Uterus (tissue), 4 donors: ENCODE measurements around the gene ASPG. TPM values are rescaled to one million over a fixed set of nuclear protein-coding genes. Genes with fewer than 3 reads are reported as not detected.

Source experiments
- DNase-seq, 2 donors: peaks; one replicate each; pipeline ENCODE4 v3.0.0-alpha.2; 2019 to 2020
- H3K27ac ChIP-seq, 2 donors: fragments of 200-600 bp; sonication (generic); 1 replicate in 1 of 2; 2 replicates in 1 of 2; pipeline ENCODE4 v1.5.1; 2016 to 2018
- H3K27me3 ChIP-seq, 2 donors: fragments of 200-600 bp; sonication (generic); one replicate each; pipeline ENCODE4 v1.5.1; 2018 to 2019; ENCODE audit warnings: control low read depth in 1 of 2
- H3K36me3 ChIP-seq, 2 donors: fragments of 200-600 bp; sonication (generic); one replicate each; pipeline ENCODE4 v1.5.1; 2019; ENCODE audit warnings: control low read depth in 1 of 2
- H3K4me1 ChIP-seq, 2 donors: fragments of 200-600 bp; sonication (generic); one replicate each; pipeline ENCODE4 v1.5.1; 2018 to 2019; ENCODE audit warnings: control low read depth in 1 of 2
- H3K4me3 ChIP-seq, 2 donors: fragments of 200-600 bp; sonication (generic); 1 replicate in 1 of 2; 2 replicates in 1 of 2; pipeline ENCODE4 v1.5.1; 2018 to 2019; ENCODE audit warnings: mild to moderate bottlenecking in 1 of 2
- H3K9me3 ChIP-seq, 2 donors: fragments of 200-600 bp; sonication (generic); one replicate each; pipeline ENCODE4 v1.5.1; 2019; ENCODE audit warnings: control low read depth in 1 of 2
- CTCF ChIP-seq, 4 experiments: fragments of 200-600 bp in 2 of 4; fragments of 450-650 bp in 2 of 4; sonication (generic) in 2 of 4; IDR thresholded peaks; one replicate each; pipeline ENCODE4 v1.5.1; 2016 to 2019; ENCODE audit warnings: antibody characterized with exemption in 4 of 4, mild to moderate bottlenecking in 2 of 4, moderate library complexity in 1 of 4
- POLR2A ChIP-seq, 2 donors: fragments of 450-650 bp; IDR thresholded peaks; one replicate each; pipeline ENCODE4 v1.6.1; 2016; ENCODE audit warnings: antibody characterized with exemption in 2 of 2, mild to moderate bottlenecking in 1 of 2, moderate library complexity in 1 of 2
- intact Hi-C: fragments of 100-400 bp; cut with DNase I; formaldehyde crosslinking; loops from one replicate; pipeline ENCODE4 v1.15.1; 2023; ENCODE audit warnings: low total_unique reads
- total RNA-seq, 4 donors: library from RNA; depleted of rRNA in 3 of 4; stranded (reverse); fragments of >200 nt in 3 of 4; gene quantifications; one replicate each; pipeline versions ENCODE4 v1.1.0 to v1.2.4, GENCODE V29; 2014 to 2023
- donor health status: DM: yes; HTN: yes; CAD: no.

Gene ASPG
- total RNA-seq, 4 donors from 2014 or later = 0.41 to 16.2 (median 0.51) TPM; not detected in 1

GRCh38 chr14:104148433-104149277, 63.2 kb downstream of the ASPG start:
- intact Hi-C loops = no loop called here
- TF ChIP-seq CTCF (IDR thresholded peaks at IDR 0.05) = no peak
- no peak for TF ChIP-seq POLR2A (IDR thresholded peaks at IDR 0.05)
- no peaks in the 10 kb centered on the region for H3K4me1 ChIP-seq
- H3K27ac ChIP-seq = no peak overlapping the region
- no peaks in the 10 kb centered on the region for H3K27me3 ChIP-seq
- H3K36me3 ChIP-seq = no peaks in the 10 kb centered on the region
- no peak overlapping the region for H3K4me3 ChIP-seq
- DNase-seq = no peak
- no peaks in the 10 kb centered on the region for H3K9me3 ChIP-seq

GRCh38 chr14:104149278-104149595, 63.7 kb downstream of the ASPG start:
- Histone ChIP-seq H3K27me3 (no peaks in the 10 kb centered on the region), H3K9me3 (no peaks in the 10 kb centered on the region), H3K36me3 (no peaks in the 10 kb centered on the region), H3K4me1 (no peaks in the 10 kb centered on the region), H3K4me3 (no peak overlapping the region), H3K27ac (no peak overlapping the region)
- intact Hi-C loops = no loop called here
- no peak for TF ChIP-seq CTCF (IDR thresholded peaks at IDR 0.05)
- no peak for DNase-seq

GRCh38 chr14:104149617-104150135, 64.2 kb downstream of the ASPG start:
- no peak overlapping the region for H3K27ac ChIP-seq
- peak in 1 of 2 donors; percentile 43 for DNase-seq

GRCh38 chr14:104150136-104151025, 64.9 kb downstream of the ASPG start:
- no peak overlapping the region for H3K27ac ChIP-seq
- no peaks in the 10 kb centered on the region for H3K27me3 ChIP-seq
- intact Hi-C loops = no loop called here
- no peaks in the 10 kb centered on the region for H3K9me3 ChIP-seq
- no peaks in the 10 kb centered on the region for H3K4me1 ChIP-seq
- H3K36me3 ChIP-seq = no peaks in the 10 kb centered on the region
- DNase-seq = no peak
- no peak for TF ChIP-seq CTCF (IDR thresholded peaks at IDR 0.05)
- no peak overlapping the region for H3K4me3 ChIP-seq

More at GRCh38 chr14:104149617-104150135, 64.2 kb downstream of the ASPG start:
- no peaks in the 10 kb centered on the region for H3K27me3 ChIP-seq
- TF ChIP-seq CTCF (IDR thresholded peaks at IDR 0.05) (no peak), POLR2A (IDR thresholded peaks at IDR 0.05) (no peak)
- no peak overlapping the region for H3K4me3 ChIP-seq
- intact Hi-C loops = no loop called here
- no peaks in the 10 kb centered on the region for H3K9me3 ChIP-seq
- no peaks in the 10 kb centered on the region for H3K36me3 ChIP-seq
- no peaks in the 10 kb centered on the region for H3K4me1 ChIP-seq

GRCh38 chr14:104151026-104151381, 65.5 kb downstream of the ASPG start:
- Histone ChIP-seq H3K27ac (no peak overlapping the region), H3K4me1 (no peaks in the 10 kb centered on the region), H3K36me3 (no peaks in the 10 kb centered on the region), H3K9me3 (no peaks in the 10 kb centered on the region), H3K4me3 (no peak overlapping the region), H3K27me3 (no peaks in the 10 kb centered on the region)
- TF ChIP-seq CTCF (IDR thresholded peaks at IDR 0.05) (no peak), POLR2A (IDR thresholded peaks at IDR 0.05) (no peak)
- DNase-seq = no peak
- intact Hi-C loops = no loop called here
